DOHH2 (cell line): ENCODE results near the gene KNG1.

ENCODE experiments used
- EZH2phosphoT487 ChIP-seq: fragments of 200-600 bp; sonication (generic); IDR thresholded peaks from 2 replicates; pipeline ENCODE4 v1.6.1; 2017; ENCODE audit warnings: borderline replicate concordance, mild to moderate bottlenecking, antibody characterized with exemption, low read length, moderate library complexity, mixed read lengths
- TF ChIP-seq, protein P1 (sequence below): fragments of 200-600 bp; sonication (generic); IDR thresholded peaks from one replicate; pipeline ENCODE4 v1.5.1; 2014; ENCODE audit warnings: antibody characterized with exemption, mild to moderate bottlenecking, low read depth, low read length; ENCODE audit not compliant: poor library complexity, severe bottlenecking

DNA sequence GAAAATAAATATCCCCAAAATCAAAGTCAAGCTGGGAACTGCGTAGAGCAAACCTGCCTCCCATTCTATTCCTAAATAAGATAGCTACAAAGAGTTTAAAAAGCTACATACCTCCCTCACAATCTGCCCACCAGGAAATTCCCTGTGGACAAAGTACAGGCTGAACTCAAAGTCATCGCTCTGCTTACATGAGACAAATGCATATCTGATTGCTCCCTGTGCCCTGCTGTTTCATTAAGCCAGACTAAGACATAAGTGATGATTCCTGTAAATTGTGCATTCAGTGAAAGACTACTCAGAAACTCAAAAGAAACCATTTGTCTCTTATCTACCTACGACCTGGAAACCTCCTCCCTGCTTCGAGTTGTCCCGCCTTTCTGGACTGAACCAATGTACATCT lies 37.7 kb downstream of the KNG1 start:
- TF ChIP-seq, protein P1, sequence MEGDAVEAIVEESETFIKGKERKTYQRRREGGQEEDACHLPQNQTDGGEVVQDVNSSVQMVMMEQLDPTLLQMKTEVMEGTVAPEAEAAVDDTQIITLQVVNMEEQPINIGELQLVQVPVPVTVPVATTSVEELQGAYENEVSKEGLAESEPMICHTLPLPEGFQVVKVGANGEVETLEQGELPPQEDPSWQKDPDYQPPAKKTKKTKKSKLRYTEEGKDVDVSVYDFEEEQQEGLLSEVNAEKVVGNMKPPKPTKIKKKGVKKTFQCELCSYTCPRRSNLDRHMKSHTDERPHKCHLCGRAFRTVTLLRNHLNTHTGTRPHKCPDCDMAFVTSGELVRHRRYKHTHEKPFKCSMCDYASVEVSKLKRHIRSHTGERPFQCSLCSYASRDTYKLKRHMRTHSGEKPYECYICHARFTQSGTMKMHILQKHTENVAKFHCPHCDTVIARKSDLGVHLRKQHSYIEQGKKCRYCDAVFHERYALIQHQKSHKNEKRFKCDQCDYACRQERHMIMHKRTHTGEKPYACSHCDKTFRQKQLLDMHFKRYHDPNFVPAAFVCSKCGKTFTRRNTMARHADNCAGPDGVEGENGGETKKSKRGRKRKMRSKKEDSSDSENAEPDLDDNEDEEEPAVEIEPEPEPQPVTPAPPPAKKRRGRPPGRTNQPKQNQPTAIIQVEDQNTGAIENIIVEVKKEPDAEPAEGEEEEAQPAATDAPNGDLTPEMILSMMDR, result no peak
- TF ChIP-seq EZH2phosphoT487, result no peak
